Measurements from ENCODE around the gene WSB2.

The WSB2 gene

DNA sequence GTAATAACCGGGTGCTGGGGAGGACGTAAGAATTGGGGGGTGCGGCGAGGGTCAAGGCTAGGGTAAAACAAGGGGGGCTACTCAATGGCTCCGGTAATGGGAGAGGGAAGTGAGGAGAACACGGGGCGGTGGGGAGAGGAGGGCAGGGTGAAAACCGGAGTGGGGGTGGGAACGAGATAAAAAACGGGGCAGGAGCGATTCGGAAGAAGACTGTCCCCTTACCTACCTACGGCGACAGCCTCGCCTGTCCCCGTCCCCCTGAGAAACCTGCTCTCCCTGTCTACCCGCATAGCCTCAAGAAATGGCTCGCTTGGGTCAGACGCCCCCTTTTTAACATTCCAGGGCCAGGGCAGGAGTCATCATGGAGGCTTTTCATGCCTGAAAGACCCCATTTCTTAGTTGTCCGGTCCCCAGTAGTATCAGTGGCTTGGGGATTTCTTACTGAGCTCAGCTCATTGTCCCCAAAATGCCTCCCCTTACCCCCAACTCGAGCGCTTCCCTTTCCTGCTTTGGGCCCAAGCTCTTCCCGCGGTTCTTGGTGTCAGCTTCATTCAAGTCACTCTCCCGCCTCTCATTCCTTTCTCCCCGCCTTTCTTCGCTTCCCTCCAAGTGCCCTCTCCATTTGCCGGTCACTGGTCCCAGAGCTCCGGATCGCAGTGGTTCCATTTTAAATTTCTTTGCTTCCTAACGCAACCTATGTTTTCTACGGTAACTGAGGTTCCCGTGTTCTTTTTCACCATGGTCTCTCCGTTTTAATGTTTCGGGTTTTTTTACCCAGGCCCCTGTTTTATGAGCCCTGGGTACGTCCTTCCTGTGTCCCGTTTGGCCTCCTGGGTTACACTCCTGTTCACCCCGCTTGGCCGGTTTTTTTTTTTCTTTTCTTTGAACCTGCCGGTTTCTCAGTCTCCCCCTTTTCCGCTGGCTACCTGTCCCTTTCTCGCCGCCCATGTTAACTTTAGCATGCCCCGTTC lies 1.2 kb upstream of the WSB2 start:
- DNase-seq, result peak; percentile 26 to 39

- peak in 1 of 2 experiments; percentile 5 for DNase-seq
Measured at GRCh38 chr12:118060301-118061010, 523 bp downstream of the WSB2 start.

- DNase-seq, result no peak
Measured at GRCh38 chr12:118059341-118060191, 1.4 kb downstream of the WSB2 start.

DNA sequence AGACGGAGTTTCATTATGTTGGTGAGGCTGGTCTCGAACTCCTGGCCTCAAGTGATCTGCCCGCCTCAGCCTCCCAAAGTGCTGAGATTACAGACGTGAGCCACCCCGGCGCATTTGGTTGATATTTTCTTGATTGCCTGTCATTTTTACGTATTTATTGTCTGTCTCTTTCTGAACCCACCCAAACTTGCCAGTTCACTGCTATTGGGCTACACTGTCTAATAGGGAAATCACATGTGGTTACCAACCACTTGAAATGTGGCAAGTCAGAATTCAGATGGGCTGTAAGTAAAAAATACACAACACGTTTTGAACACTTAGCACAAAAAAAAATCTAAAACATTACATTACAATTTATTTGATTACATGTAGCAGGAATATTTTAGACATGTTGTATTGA lies 2.1 kb downstream of the WSB2 start:
- DNase-seq, result no peak

DNA sequence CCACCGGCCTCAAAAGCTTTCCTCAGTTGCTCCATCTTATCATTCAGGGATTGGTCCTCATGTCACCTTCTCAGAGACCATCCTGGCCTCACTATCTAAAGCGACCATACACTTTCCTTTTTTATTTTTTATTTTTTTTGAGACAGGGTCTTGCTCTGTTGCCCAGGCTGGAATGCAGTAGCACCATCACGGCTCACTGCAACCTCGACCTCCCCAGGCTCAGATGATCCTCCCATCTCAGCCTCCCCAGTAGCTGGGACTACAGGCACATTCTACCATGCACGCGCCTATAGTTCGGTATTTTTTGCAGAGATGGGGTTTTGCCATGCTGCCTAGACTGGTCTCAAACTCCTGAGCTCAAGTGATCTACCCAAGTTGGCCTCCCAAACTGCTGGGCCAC lies 2.8 kb downstream of the WSB2 start:
- DNase-seq, result no peak

GRCh38 chr12:118055865-118056773 lies 4.9 kb downstream of the WSB2 start:
- DNase-seq, result no peak

DNA sequence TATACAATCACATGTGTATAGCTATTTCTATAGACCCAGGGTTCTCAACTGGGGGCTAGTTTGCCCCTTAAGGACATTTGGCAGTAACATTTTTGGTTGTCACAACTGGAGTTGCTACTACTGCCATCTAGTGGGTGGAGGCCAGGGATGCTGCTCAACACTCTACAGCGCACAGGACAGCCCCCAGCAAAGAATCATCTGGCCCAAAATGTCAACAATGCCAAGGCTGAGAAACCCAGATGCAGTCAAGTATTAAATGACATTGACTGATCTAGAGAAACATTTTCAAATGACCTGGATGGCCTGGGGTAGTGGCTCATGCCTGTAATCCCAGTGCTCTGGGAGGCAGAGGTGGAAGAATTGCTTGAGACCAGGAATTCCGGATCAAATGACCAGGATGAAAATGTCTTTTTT lies 5.8 kb downstream of the WSB2 start:
- DNase-seq, result peak; percentile 41 to 52

GRCh38 chr12:118053071-118053985 lies 7.7 kb downstream of the WSB2 start:
- DNase-seq, result no peak

DNA sequence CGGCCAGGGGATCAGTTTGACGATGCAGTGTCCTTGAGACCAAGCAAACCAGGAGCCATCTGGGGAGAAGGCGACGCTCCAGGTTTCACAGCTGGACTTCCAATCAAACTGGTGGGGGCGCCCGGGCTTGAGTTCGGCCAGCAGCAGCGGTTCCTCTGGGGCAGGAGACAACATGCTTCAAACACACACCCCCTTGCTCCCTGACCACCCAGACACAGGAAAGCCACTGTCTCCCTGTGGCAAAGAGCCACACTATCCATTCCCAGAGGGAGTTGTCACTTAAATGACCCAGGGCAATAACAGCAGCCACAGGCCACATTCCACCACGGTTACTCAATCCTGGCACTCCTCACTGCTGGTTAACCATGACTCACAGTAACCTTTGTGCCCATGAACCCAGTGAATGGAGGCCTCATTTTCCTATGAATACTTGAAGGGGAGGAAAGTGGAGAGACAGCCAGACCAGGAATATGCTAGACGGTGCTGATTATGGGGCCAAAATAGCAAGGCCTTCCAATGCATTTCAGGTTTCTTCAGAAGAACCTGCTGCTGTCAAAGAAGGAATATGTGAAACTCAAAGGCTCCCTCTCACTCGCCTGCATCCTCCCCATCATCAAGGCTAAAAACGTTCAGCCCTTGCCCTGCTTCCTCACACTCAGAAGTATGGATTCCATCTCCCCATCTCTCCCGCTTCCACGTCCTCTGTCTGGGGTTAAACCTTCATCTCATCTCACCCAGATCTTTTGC lies 8.5 kb downstream of the WSB2 start:
- peak; percentile 17 to 34 for DNase-seq

GRCh38 chr12:118050972-118051910 lies 9.7 kb downstream of the WSB2 start:
- no peak for DNase-seq

- DNase-seq, result no peak
Measured at GRCh38 chr12:118046430-118046829, 14.5 kb downstream of the WSB2 start.

GRCh38 chr12:118044577-118044976 lies 16.4 kb downstream of the WSB2 start:
- DNase-seq, result no peak

DNA sequence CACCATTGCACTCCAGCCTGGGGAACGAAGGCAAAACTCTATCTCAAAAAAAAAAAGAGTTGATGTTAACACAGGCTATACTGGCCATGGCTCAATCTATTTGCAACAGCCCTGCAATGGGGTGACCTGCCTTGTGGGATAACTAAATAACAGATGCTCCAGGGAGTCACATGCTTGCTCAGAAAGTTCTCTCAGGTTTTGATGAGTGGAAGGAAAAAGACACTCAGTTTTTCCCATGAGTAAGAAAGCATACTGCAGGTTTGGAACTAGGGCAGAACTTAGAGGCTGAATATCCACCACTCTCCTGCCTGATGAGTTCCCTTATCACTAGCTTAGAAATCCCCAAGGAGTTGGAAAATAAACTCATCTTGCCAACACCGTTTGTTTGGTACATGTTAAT lies 16.9 kb downstream of the WSB2 start:
- DNase-seq, result no peak

GRCh38 chr12:118042091-118042490 lies 18.9 kb downstream of the WSB2 start:
- DNase-seq, result no peak

- DNase-seq, result no peak
Measured at GRCh38 chr12:118038137-118038536, 22.8 kb downstream of the WSB2 start.

GRCh38 chr12:118036672-118037411 lies 24.1 kb downstream of the WSB2 start:
- no peak for DNase-seq

GRCh38 chr12:118035190-118036041 lies 25.6 kb downstream of the WSB2 start:
- DNase-seq, result no peak
